HG02678 (cell line): ENCODE measurements around the gene RAB44.

ENCODE experiments used
- ATAC-seq: cut with Tn5 transposase; IDR thresholded peaks from one replicate; pipeline ENCODE4 v1.9.1; 2021; ENCODE audit warnings: mild to moderate bottlenecking, moderate library complexity; ENCODE audit not compliant: unreplicated experiment

Gene RAB44

GRCh38 chr6:36727505-36728021 lies 29.9 kb downstream of the RAB44 start:
- no peak for ATAC-seq

- ATAC-seq, result no peak
Observed at GRCh38 chr6:36728289-36729160, 30.9 kb downstream of the RAB44 start.

GRCh38 chr6:36729161-36729524 lies 31.5 kb downstream of the RAB44 start:
- ATAC-seq, result no peak

- ATAC-seq, result no peak
Observed at GRCh38 chr6:36730424-36731380, 33.1 kb downstream of the RAB44 start.

GRCh38 chr6:36731622-36732310 lies 34.1 kb downstream of the RAB44 start:
- no peak for ATAC-seq

GRCh38 chr6:36733300-36733699 lies 35.7 kb downstream of the RAB44 start:
- ATAC-seq, result no peak

- no peak for ATAC-seq
Observed at GRCh38 chr6:36734486-36735060, 36.9 kb downstream of the RAB44 start.

- no peak for ATAC-seq
Observed at GRCh38 chr6:36735110-36736071, 37.8 kb downstream of the RAB44 start.

GRCh38 chr6:36737043-36737785 lies 39.6 kb downstream of the RAB44 start:
- ATAC-seq, result no peak

- no peak for ATAC-seq
Observed at GRCh38 chr6:36738108-36738507, 40.5 kb downstream of the RAB44 start.

GRCh38 chr6:36739947-36740817 lies 42.6 kb downstream of the RAB44 start:
- ATAC-seq, result no peak

GRCh38 chr6:36740818-36741179 lies 43.2 kb downstream of the RAB44 start:
- no peak for ATAC-seq

GRCh38 chr6:36742146-36742545 lies 44.5 kb downstream of the RAB44 start:
- ATAC-seq, result no peak

GRCh38 chr6:36743032-36743431 lies 45.4 kb downstream of the RAB44 start:
- ATAC-seq, result no peak

GRCh38 chr6:36743538-36744303 lies 46.1 kb downstream of the RAB44 start:
- no peak for ATAC-seq

GRCh38 chr6:36744304-36744673 lies 46.7 kb downstream of the RAB44 start:
- ATAC-seq, result no peak

- ATAC-seq, result no peak
Observed at GRCh38 chr6:36745283-36745682, 47.7 kb downstream of the RAB44 start.
